Activated CD8-positive, alpha-beta memory T cell treated with anti-CD3 and anti-CD28 coated beads, Interleukin-2, amount 50 U/mL, for 24 hours (primary cell): Measurements from ENCODE around the gene RBM23.

ENCODE experiments used
- DNase-seq: peaks from one replicate; pipeline ENCODE4 v3.0.0-alpha.2; 2020; ENCODE audit errors: extremely low read depth

The RBM23 gene

GRCh38 chr14:22886500-22887259, 32.3 kb downstream of the RBM23 start:
- DNase-seq = no peak

- DNase-seq = no peak
Measured at GRCh38 chr14:22885975-22886374, 33.0 kb downstream of the RBM23 start.

DNA sequence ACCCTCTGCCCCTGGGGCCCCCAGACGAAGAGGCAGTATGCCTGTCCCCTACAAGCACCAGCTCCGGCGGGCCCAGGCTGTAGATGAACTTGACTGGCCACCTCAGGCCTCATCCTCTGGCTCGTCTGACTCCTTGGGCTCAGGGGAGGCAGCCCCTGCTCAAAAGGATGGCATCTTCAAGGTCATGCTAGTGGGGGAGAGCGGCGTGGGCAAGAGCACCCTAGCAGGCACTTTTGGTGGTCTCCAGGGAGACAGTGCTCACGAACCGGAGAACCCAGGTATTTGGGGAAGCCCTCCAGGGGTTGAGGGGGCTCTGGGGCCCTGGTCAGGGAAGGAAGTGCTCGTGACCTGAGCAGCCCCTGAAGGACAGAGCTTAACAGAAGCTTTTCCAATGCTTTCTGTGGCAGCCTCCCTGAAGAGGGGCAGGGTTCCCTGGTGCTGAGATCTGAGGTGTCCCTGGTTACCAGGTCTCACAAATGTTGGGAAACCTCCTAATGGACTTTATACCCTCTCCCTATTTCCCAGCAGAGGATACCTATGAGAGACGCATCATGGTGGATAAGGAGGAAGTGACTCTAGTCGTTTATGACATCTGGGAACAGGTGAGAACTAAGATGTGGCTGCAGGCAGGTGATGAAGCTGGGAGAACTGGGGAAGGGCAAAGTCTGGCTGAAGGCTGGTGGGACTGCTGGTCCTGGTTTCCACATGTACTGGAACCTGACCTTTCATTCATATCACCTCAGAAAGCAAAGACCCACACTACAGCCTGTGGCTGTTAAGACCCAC, 34.0 kb downstream of the RBM23 start:
- DNase-seq = no peak

DNA sequence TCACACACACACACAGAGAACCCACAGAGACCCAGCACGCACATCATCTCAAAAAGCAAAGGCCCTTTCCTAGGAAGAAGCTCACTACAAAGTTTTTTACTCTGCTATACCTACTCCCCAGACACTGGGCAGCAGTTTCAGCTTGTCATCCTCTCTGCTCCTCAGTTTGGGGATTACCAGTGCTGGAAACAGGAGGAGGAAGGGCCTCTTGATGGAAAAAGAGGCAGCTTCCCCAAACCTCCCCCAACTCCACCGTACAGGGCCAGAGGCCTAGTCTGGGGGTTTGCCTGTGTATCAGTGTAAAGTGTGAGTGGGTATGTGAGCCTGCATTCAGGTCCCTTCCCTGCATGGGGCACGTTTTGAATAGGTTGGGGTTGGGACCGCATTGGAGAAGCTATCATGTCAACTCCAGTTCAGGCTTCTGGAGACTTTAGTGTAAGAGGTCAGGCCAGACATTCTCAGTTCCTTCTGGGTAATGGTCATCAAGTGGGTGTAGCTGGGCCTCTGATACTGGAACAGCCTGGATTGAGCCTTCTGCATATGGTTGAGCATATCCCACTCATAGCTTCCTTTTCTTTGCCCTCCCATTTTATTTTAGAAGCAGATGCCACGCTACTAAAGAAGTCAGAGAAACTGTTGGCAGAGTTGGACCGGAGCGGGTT, 34.7 kb downstream of the RBM23 start:
- no peak for DNase-seq

GRCh38 chr14:22883173-22883976, 35.6 kb downstream of the RBM23 start, which contains the start of gene REM2:
Gene REM2 (plus strand): TSS chr14:22883222. CDS start chr14:22883288, 66 bp downstream.
- DNase-seq = no peak

DNA sequence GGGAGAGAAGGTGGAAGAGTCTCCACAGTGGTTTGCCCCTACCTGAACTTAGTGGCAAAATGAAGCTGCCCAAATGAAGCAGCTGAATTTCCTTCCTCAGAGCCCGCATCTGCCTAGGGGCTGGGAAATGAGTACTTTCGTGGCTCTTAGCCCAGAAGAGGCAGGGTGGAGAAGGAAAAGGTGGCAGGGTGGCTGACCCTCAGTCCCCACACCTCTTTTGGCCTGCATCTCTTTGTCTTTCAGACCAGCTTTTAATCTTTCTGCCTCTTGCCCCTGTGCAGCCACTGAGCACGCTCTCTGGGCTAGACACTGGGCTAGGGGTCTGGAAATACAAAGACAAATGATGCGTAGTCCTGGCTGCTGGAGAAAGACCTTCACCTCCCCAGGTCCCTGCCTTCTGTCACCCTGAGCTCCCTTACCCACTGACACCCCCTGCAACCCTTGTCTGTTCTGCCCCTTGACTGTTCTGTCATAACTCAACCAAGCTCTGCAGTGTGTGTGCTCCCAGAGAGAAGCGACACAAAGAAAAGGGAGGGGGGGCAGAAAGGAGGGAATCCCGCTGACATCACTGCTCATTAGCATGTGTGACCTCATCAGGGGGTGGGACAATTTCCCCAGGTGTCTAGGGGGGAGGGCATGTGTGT, 36.3 kb downstream of the RBM23 start:
- DNase-seq = no peak

DNA sequence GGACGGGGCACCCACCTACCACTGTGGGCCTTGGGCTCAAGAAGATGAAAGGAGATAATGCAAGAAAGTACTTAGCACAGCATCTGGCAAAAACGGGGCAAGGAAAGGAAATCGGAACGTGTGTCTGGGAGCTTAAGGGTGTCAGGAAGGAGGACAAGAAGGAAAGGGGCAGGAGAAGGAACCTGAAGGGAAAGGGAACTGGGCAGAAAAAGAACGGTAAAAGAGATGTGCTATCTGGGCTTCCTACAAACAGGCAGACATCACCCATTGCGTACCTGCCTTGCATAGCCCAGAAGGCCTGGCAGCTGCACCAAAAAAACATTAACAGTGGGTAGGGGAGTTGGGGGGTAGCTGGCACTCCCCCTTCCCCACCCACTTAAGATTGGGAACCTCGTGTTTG, 36.9 kb downstream of the RBM23 start:
- DNase-seq = no peak

DNA sequence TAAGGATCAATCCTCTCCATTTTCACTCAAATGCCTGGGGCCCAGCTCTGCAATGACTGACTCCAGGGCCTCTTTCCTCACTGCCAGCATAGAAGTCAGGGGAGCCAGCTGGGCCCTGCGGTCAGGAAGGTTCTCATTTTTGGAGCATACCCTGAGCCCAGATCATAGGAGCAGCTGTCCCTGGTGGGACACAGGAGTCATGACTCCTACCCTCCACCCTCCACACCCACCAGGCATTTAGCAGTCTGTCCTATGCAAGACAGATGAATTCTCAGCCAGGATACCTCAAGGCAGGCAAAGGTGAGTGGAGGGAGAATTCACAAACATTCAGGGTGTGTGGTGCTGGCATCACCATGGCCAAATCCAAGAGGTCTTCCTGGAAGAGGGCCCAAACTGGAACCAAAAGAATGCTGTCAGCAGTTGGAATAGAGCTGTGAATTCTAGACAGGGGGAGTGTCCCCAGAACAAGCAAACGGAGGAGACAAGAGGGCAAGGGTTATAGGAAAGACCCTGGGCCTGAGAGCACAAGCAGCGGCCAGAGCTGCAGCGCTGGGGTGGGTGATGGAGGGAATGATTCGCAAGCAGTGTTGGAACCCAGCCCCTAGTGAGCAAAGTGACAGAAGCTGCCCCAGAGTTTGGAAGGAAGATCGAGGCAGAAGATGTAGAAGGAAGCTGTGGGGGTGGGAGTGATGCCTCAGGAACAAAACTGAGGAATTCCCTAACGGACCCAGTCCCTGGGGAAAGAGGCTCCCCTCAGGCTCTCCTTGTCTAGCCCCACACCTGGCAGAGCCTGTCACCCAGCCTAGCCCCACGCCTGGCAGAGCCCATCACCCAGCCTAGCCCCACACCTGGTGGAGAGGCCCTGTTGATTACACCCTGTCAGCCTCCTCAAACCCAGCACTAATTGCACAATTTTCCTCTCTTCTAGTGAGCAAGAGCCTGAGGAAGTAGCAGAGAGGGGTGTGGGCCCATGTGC, 40.4 kb downstream of the RBM23 start:
- DNase-seq = no peak

- DNase-seq = no peak
Measured at GRCh38 chr14:22877000-22877501, 41.9 kb downstream of the RBM23 start.

DNA sequence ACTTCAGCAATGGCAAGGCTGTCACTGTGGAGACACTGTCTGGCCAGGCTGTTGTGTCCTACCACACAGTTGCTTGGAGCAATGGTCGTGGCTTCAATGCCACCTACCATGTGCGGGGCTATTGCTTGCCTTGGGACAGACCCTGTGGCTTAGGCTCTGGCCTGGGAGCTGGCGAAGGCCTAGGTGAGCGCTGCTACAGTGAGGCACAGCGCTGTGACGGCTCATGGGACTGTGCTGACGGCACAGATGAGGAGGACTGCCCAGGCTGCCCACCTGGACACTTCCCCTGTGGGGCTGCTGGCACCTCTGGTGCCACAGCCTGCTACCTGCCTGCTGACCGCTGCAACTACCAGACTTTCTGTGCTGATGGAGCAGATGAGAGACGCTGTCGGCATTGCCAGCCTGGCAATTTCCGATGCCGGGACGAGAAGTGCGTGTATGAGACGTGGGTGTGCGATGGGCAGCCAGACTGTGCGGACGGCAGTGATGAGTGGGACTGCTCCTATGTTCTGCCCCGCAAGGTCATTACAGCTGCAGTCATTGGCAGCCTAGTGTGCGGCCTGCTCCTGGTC, 43.1 kb downstream of the RBM23 start:
- DNase-seq = no peak

DNA sequence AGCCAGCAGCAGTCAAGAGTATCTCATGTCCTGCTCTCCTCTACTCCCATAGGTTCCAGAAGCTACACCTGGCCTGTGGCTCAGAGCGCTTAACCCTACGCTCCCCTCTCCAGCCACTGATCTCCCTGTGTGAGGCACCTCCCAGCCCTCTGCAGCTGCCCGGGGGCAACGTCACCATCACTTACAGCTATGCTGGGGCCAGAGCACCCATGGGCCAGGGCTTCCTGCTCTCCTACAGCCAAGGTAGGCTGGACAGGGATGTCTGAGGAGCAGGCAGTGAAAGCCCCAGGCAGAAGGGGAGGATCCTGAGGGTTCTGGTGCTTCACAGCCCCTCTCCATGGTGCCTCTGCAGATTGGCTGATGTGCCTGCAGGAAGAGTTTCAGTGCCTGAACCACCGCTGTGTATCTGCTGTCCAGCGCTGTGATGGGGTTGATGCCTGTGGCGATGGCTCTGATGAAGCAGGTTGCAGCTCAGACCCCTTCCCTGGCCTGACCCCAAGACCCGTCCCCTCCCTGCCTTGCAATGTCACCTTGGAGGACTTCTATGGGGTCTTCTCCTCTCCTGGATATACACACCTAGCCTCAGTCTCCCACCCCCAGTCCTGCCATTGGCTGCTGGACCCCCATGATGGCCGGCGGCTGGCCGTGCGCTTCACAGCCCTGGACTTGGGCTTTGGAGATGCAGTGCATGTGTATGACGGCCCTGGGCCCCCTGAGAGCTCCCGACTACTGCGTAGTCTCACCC, 43.8 kb downstream of the RBM23 start:
- DNase-seq = no peak

- no peak for DNase-seq
Measured at GRCh38 chr14:22872833-22873520, 46.0 kb downstream of the RBM23 start.

DNA sequence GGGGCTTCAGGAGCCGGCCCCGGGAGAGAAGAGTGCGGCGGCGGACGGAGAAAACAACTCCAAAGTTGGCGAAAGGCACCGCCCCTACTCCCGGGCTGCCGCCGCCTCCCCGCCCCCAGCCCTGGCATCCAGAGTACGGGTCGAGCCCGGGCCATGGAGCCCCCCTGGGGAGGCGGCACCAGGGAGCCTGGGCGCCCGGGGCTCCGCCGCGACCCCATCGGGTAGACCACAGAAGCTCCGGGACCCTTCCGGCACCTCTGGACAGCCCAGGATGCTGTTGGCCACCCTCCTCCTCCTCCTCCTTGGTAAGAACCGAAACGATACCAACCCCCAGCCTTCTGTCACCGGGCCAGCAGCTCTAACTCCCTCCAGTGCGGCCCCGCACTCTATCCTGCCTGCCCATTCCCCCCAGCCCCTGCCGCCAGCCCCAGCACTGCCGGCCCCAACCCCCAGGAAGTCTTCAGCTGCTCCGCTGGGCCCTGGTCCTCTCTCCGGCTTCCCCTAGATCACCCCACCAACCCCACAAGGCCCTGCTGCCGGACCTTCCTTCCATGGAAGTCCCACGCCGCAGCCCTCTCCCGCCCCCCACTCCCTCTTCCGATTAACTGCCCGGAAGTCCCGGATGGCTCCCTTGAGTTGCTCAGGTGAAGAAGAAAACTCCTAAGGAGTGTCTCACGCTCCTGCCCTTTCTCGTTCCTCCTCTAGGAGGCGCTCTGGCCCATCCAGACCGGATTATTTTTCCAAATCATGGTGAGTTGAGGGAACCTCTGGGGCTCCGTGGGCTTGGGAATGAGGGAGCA, 46.7 kb downstream of the RBM23 start:
- no peak for DNase-seq

DNA sequence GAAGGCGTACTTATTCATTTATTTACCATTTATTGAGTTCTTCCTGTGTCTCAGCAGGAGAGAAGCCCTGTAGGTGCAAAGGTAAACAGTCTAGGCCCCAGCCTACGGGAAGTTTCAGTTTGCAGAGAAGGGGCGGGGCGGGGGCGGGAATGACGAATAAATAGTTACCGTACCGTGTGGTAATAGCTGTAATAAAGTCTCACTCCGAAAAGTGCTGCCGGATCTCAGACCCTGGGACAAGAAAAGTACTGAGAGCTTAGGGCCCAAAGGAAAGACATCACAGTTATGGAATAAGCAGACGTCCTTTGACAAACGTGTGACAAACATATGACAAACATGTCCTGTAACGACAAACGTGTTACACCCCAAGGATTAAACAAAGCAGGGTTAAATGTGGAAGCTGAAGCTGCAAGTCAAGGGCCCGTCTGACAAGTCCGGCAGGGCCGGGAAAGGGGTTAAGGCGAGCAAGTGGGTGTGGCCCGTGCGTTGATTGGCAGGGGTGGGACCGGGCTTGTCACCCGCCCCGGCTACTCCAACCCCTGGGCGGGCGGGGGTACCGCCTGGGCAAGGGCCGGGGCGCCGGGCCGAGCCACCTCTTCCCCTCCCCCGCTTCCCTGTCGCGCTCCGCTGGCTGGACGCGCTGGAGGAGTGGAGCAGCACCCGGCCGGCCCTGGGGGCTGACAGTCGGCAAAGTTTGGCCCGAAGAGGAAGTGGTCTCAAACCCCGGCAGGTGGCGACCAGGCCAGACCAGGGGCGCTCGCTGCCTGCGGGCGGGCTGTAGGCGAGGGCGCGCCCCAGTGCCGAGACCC, 47.5 kb downstream of the RBM23 start, which contains the start of gene LRP10:
TSS of gene LRP10 (plus strand) at position 517 of the 809 bp plus-strand sequence. CDS start 564 bp downstream, outside the sequence.
- DNase-seq = no peak

GRCh38 chr14:22870811-22871223, 48.1 kb downstream of the RBM23 start:
- no peak for DNase-seq

DNA sequence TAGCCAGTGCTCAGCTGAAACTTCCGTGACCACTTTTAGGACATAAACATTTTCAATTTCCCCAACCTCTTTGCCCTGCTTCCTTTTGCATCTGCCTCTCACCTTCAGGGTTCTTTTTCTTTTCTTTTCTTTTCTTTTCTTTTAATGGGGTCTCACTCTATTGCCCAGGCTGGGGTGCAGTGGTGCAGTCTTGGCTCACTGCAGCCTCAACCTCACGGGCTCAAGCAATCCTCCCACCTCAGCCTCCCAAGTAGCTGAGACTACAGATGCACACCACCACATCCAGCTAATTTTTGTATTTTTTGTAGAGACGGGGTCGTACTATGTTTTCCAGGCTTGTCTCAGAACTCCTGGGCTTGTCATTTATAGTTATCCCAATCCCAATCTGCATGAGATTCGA, 52.1 kb downstream of the RBM23 start:
- no peak for DNase-seq
